NCI-H2171 (cell line): ENCODE measurements around the gene OCSTAMP.
A peak's percentile ranks its signal among the peaks of the same experiment; 100 is the strongest.

Source experiments
- DNase-seq: peaks from one replicate; lab custom pipeline; 2025; lab: John Stamatoyannopoulos, UW

OCSTAMP gene

GRCh38 chr20:46573234-46573633 is 22.8 kb upstream of the OCSTAMP start:
- no peak for DNase-seq

GRCh38 chr20:46572790-46573189 is 22.3 kb upstream of the OCSTAMP start:
- DNase-seq: no peak

- no peak for DNase-seq
Measured at GRCh38 chr20:46572153-46572552, 21.7 kb upstream of the OCSTAMP start.

- no peak for DNase-seq
Measured at GRCh38 chr20:46571418-46571817, 21.0 kb upstream of the OCSTAMP start.

- DNase-seq: no peak
Measured at GRCh38 chr20:46570956-46571355, 20.5 kb upstream of the OCSTAMP start.

GRCh38 chr20:46569961-46570360 is 19.5 kb upstream of the OCSTAMP start:
- DNase-seq: no peak

GRCh38 chr20:46568570-46569129 is 18.2 kb upstream of the OCSTAMP start:
- peak; percentile 68 for DNase-seq

- no peak for DNase-seq
Measured at GRCh38 chr20:46566125-46566524, 15.7 kb upstream of the OCSTAMP start.

GRCh38 chr20:46564241-46564957 is 13.9 kb upstream of the OCSTAMP start:
- DNase-seq: no peak

GRCh38 chr20:46563860-46564221 is 13.4 kb upstream of the OCSTAMP start:
- no peak for DNase-seq

- DNase-seq: no peak
Measured at GRCh38 chr20:46563170-46563859, 12.9 kb upstream of the OCSTAMP start.

- peak; percentile 41 for DNase-seq
Measured at GRCh38 chr20:46562373-46563169, 12.1 kb upstream of the OCSTAMP start.

GRCh38 chr20:46562009-46562372 is 11.5 kb upstream of the OCSTAMP start:
- no peak for DNase-seq

GRCh38 chr20:46559685-46560440 is 9.4 kb upstream of the OCSTAMP start:
- no peak for DNase-seq

- DNase-seq: no peak
Measured at GRCh38 chr20:46559001-46559400, 8.5 kb upstream of the OCSTAMP start.

GRCh38 chr20:46558511-46558959 is 8.1 kb upstream of the OCSTAMP start:
- DNase-seq: peak; percentile 47

- DNase-seq: peak; percentile 7
Measured at GRCh38 chr20:46557231-46557956, 6.9 kb upstream of the OCSTAMP start.

- no peak for DNase-seq
Measured at GRCh38 chr20:46555370-46555956, 5.0 kb upstream of the OCSTAMP start.

- DNase-seq: no peak
Measured at GRCh38 chr20:46554828-46555227, 4.4 kb upstream of the OCSTAMP start.

- DNase-seq: no peak
Measured at GRCh38 chr20:46553926-46554325, 3.5 kb upstream of the OCSTAMP start.
